Measurements from ENCODE around the gene ADAR. TPM values are rescaled to one million over a fixed set of nuclear protein-coding genes. Genes with fewer than 3 reads are reported as not detected.

ADAR gene
- total and polyA plus RNA-seq, 7 donors, result 21.0 to 103 (median 67.8) TPM

- WGBS, 2 donors, result 60 to 74% methylated on average over 2 of the region's 2 CpGs
- no peak overlapping the region for H3K4me3 ChIP-seq
- no peak for DNase-seq
- peaks cover 0 to 19% (median 9%) of the 10 kb centered on the region in 4 donors for H3K36me3 ChIP-seq
- no peaks in the 10 kb centered on the region for H3K9me3 ChIP-seq
- H3K27ac ChIP-seq, result no peak overlapping the region
- no peaks in the 10 kb centered on the region for H3K27me3 ChIP-seq
- TF ChIP-seq, protein P1, sequence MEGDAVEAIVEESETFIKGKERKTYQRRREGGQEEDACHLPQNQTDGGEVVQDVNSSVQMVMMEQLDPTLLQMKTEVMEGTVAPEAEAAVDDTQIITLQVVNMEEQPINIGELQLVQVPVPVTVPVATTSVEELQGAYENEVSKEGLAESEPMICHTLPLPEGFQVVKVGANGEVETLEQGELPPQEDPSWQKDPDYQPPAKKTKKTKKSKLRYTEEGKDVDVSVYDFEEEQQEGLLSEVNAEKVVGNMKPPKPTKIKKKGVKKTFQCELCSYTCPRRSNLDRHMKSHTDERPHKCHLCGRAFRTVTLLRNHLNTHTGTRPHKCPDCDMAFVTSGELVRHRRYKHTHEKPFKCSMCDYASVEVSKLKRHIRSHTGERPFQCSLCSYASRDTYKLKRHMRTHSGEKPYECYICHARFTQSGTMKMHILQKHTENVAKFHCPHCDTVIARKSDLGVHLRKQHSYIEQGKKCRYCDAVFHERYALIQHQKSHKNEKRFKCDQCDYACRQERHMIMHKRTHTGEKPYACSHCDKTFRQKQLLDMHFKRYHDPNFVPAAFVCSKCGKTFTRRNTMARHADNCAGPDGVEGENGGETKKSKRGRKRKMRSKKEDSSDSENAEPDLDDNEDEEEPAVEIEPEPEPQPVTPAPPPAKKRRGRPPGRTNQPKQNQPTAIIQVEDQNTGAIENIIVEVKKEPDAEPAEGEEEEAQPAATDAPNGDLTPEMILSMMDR (IDR thresholded peaks at IDR 0.05), result no peak
- intact Hi-C loops (cut with DNase I), result no loop called here
- peaks cover 0 to 66% (median 55%) of the 10 kb centered on the region in 4 donors for H3K4me1 ChIP-seq
These were observed 2.5 kb downstream of the ADAR start for GRCh38 chr1:154605534-154605933.

DNA sequence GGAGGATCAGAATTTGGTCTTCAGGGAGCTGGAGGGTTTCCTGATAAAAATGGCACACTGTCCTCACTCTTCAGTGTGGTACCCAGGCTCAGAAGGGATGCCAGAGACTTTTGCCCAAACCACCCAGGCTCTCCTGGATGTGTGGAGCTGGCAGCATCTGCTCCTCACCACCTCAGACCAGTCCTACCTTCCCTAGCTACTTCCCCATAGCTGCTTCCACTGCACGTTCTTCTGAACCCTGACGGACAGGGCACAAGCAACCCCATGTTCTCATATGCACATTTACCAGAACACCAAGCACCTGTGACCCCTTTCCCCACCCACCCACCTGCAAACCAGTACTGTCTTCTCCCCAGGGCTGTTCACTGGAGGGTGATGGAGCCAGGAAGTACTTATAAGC, 4.7 kb downstream of the ADAR start:
- Histone ChIP-seq H3K4me3 (no peak overlapping the region), H3K4me1 (peaks cover 0 to 71% (median 63%) of the 10 kb centered on the region in 4 donors), H3K27ac (no peak overlapping the region), H3K9me3 (no peaks in the 10 kb centered on the region), H3K27me3 (no peaks in the 10 kb centered on the region), H3K36me3 (peaks cover 0 to 37% (median 18%) of the 10 kb centered on the region in 4 donors)
- intact Hi-C loops (cut with DNase I), result no loop called here
- 56 to 77% methylated on average over 2 of the region's 2 CpGs for WGBS, 2 donors
- no peak for DNase-seq
- TF ChIP-seq POLR2AphosphoS5 (IDR thresholded peaks at IDR 0.05) (no peak), EP300 (IDR thresholded peaks at IDR 0.05) (no peak), POLR2A (IDR thresholded peaks at IDR 0.05) (no peak)
- TF ChIP-seq, protein P1 (IDR thresholded peaks at IDR 0.05), result no peak

DNA sequence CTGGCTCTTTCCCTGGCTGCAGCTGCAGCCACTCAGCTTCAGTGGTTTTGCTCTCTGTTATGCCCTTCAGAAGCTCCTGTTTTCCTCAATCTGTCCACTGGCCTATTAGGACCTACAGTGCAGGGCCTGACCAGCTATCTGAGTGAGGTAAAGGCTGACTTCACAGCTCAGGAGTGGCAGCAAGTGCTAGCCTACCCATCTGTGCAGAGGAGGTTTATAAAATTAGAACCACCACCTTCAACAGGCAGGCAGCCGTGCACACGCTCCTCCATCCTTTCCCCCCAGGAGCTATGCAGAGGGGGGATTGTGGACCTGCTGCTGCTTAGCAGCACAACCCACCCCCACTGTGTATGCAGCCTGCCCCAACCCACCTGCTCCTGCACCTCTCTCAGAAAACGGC, 8.3 kb downstream of the ADAR start:
- intact Hi-C loops (cut with DNase I), result no loop called here
- no peaks in the 10 kb centered on the region for H3K27me3 ChIP-seq
- H3K4me3 ChIP-seq, result no peak overlapping the region
- H3K36me3 ChIP-seq, result peaks cover 25 to 74% (median 52%) of the 10 kb centered on the region in 4 donors
- DNase-seq, result no peak
- 80 to 81% methylated on average over 3 of the region's 3 CpGs for WGBS, 2 donors
- peak overlapping the region in 2 of 4 donors; percentile 27 to 39 for H3K27ac ChIP-seq
- TF ChIP-seq POLR2AphosphoS5 (IDR thresholded peaks at IDR 0.05) (no peak), EP300 (IDR thresholded peaks at IDR 0.05) (no peak), POLR2A (IDR thresholded peaks at IDR 0.05) (no peak)
- TF ChIP-seq, protein P1 (IDR thresholded peaks at IDR 0.05), result no peak
- peaks cover 0 to 46% (median 36%) of the 10 kb centered on the region in 4 donors for H3K4me1 ChIP-seq
- H3K9me3 ChIP-seq, result no peaks in the 10 kb centered on the region

- DNase-seq, result no peak
- peaks cover 25 to 80% (median 56%) of the 10 kb centered on the region in 4 donors for H3K36me3 ChIP-seq
- H3K4me3 ChIP-seq, result no peak overlapping the region
- TF ChIP-seq POLR2AphosphoS5 (IDR thresholded peaks at IDR 0.05), result no peak
- TF ChIP-seq, protein P1 (IDR thresholded peaks at IDR 0.05), result no peak
- no peak for TF ChIP-seq EP300 (IDR thresholded peaks at IDR 0.05)
- TF ChIP-seq POLR2A (IDR thresholded peaks at IDR 0.05), result no peak
- H3K4me1 ChIP-seq, result peaks cover 0 to 40% (median 33%) of the 10 kb centered on the region in 4 donors
- intact Hi-C loops (cut with DNase I), result no loop called here
- H3K9me3 ChIP-seq, result no peaks in the 10 kb centered on the region
- H3K27me3 ChIP-seq, result no peaks in the 10 kb centered on the region
- H3K27ac ChIP-seq, result peak overlapping the region in 2 of 4 donors; percentile 27 to 39
- 84% methylated on average over 3 of the region's 3 CpGs for WGBS, 2 donors
These were observed 8.9 kb downstream of the ADAR start for GRCh38 chr1:154598871-154599635.
